RPMI8226 (cell line): ENCODE data around the gene HOXA13.

Source experiments
- DNase-seq: peaks from one replicate; pipeline ENCODE4 v3.0.0-alpha.2; 2015

The HOXA13 gene

GRCh38 chr7:27146491-27147198 is 53.2 kb downstream of the HOXA13 start:
- DNase-seq, result no peak

- DNase-seq, result no peak
Observed at GRCh38 chr7:27145914-27146412, 53.9 kb downstream of the HOXA13 start.

DNA sequence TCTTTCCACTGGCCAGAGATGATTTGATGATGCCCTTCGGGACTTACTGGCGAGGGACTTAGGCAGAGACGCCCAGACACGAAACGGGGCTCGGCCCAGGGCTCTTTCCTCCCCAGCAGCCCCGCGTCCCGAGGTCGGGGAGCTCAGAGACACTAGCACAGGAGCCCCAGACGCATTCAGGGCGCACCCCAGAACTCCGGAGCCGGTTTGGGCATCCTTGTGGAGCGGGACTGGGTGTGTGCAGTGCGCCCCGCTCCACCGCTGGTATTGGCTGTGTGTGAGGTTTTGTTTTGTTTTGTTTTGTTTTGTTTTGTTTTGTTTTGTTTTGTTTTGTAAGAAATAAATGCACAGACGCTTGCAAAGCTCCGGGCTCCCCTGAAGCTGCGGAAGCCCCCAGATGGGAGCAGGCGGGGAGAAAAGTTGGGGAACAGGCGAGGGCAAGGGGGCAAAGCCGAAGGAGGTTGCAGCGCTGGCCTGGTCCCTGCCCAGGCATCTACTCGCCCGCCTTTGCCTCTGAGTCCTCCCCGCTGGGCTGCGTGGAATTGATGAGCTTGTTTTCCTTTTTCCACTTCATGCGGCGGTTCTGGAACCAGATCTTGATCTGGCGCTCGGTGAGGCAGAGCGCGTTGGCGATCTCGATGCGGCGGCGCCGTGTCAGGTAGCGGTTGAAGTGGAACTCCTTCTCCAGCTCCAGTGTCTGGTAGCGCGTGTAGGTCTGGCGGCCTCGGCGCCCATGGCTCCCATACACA is 54.6 kb downstream of the HOXA13 start:
- DNase-seq, result no peak

- DNase-seq, result no peak
Observed at GRCh38 chr7:27144781-27145164, 55.1 kb downstream of the HOXA13 start.
